Measurements from ENCODE around the gene RPL13. TPM values are rescaled to one million over a fixed set of nuclear protein-coding genes. Genes with fewer than 3 reads are reported as not detected.

RPL13 gene
- total and polyA plus RNA-seq, 4 donors: 1,505 to 6,820 (median 3,018) TPM

DNA sequence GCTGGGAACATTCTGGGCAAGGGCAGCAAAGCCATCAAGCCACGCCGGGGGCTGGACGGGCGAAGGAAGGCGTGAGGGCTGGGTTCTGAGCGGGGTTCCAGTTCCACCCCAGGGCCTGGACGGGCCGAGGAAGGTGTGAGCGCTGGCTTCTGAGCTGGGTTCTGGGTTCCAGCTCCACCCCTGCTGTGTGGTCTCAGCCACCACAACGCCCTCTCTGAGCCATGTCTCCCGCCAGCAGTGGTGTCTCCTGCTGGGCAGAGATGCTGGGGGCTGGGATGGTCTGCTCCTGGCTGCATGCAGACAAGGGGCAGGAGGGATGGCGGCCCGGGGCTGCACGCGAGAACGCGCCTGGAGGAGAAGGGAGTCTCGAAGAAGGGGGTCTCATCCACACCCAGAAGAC is 11.2 kb downstream of the RPL13 start:
- H3K4me3 ChIP-seq (ENCODE audit: low read length in 2 of 2): no peak overlapping the region
- DNase-seq: no peak
- intact Hi-C loops (cut with DNase I): no loop called here
- H3K4me1 ChIP-seq (ENCODE audit: control insufficient read depth in 1 of 2, insufficient read depth in 2 of 2, low read length in 2 of 2): no peaks in the 10 kb centered on the region
- no peaks in the 10 kb centered on the region for H3K9me3 ChIP-seq (ENCODE audit: control insufficient read depth, low read length)
- no peaks in the 10 kb centered on the region for H3K36me3 ChIP-seq (ENCODE audit: control insufficient read depth in 1 of 2, insufficient read depth in 2 of 2, low read length in 1 of 2)
- H3K27ac ChIP-seq (ENCODE audit: low read depth in 1 of 2, low read length in 2 of 2): no peak overlapping the region
- no peak for ATAC-seq (ENCODE audit: low FRiP score)
- 91% methylated on average over 18 of the region's 18 CpGs for WGBS, 2 donors
- no peaks in the 10 kb centered on the region for H3K27me3 ChIP-seq (ENCODE audit: control insufficient read depth in 1 of 2, insufficient read depth in 2 of 2, low read length in 1 of 2)

DNA sequence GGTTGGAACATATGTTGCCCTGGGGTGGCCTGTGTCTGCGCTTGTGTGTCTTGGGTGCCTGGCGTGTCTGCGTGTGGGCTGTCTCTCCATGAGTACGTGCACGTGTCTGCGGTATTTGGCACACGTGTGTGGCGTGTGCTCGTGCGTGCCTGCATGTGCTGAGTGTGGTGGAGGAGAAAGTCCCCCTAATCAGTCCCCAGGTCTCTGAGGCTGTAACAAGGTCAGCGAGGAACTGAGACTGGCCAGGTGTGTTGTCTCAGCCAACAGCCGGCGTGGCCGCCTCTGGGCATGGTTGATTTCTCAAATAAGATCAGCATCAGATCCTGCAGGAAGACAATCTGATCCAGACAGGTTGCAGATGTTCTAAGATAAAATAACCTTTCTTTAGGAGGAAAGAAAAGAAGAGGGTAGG is 11.6 kb downstream of the RPL13 start:
- no peak overlapping the region for H3K4me3 ChIP-seq (ENCODE audit: low read length in 2 of 2)
- H3K9me3 ChIP-seq (ENCODE audit: control insufficient read depth, low read length): no peaks in the 10 kb centered on the region
- no peaks in the 10 kb centered on the region for H3K27me3 ChIP-seq (ENCODE audit: control insufficient read depth in 1 of 2, insufficient read depth in 2 of 2, low read length in 1 of 2)
- intact Hi-C loops (cut with DNase I): no loop called here
- no peaks in the 10 kb centered on the region for H3K4me1 ChIP-seq (ENCODE audit: control insufficient read depth in 1 of 2, insufficient read depth in 2 of 2, low read length in 2 of 2)
- 87% methylated on average over 14 of the region's 14 CpGs for WGBS, 2 donors
- no peak overlapping the region for H3K27ac ChIP-seq (ENCODE audit: low read depth in 1 of 2, low read length in 2 of 2)
- H3K36me3 ChIP-seq (ENCODE audit: control insufficient read depth in 1 of 2, insufficient read depth in 2 of 2, low read length in 1 of 2): no peaks in the 10 kb centered on the region
- ATAC-seq (ENCODE audit: low FRiP score): no peak
- no peak for DNase-seq

DNA sequence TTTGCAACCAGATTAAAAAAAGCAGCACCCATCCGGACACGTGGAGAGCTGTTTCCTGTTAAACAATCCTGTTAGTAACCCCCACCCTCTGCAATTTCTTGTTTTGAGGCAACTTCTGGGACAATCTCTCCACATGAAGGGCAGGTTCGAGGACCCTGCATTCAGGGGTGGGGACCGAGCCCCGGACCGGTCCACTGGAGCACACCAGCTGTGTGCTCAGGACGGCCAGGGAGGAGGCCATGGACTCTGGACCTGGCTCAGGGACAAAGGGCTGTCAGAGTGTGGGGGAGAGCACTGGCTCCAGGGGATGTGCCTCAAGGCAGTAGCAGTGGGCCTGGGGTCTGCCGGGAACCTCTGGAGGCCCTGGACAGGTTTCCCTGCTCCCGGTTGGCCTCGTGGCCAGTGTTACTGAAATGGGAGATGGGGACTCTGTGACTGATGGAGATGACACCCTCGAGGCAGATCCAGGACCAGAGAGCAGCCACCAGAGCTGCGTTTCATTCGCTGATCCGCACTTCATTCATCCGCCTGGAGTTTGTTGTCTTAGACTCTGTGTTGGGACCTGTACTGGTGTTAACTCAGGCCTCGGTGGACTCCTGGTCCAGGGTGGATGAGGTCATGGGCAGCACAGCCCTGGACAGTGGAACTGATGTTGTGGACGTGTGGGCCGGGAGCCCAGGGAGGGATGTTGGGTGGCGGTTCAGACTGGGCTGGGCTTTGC is 12.2 kb downstream of the RPL13 start:
- Histone ChIP-seq H3K4me1 (ENCODE audit: control insufficient read depth in 1 of 2, insufficient read depth in 2 of 2, low read length in 2 of 2) (no peaks in the 10 kb centered on the region), H3K4me3 (ENCODE audit: low read length in 2 of 2) (no peak overlapping the region), H3K27ac (ENCODE audit: low read depth in 1 of 2, low read length in 2 of 2) (no peak overlapping the region), H3K36me3 (ENCODE audit: control insufficient read depth in 1 of 2, insufficient read depth in 2 of 2, low read length in 1 of 2) (no peaks in the 10 kb centered on the region), H3K9me3 (ENCODE audit: control insufficient read depth, low read length) (no peaks in the 10 kb centered on the region), H3K27me3 (ENCODE audit: control insufficient read depth in 1 of 2, insufficient read depth in 2 of 2, low read length in 1 of 2) (no peaks in the 10 kb centered on the region)
- no peak for ATAC-seq (ENCODE audit: low FRiP score)
- intact Hi-C loops (cut with DNase I): no loop called here
- no peak for DNase-seq
- WGBS, 2 donors: 84 to 89% methylated on average over 19 of the region's 19 CpGs

DNA sequence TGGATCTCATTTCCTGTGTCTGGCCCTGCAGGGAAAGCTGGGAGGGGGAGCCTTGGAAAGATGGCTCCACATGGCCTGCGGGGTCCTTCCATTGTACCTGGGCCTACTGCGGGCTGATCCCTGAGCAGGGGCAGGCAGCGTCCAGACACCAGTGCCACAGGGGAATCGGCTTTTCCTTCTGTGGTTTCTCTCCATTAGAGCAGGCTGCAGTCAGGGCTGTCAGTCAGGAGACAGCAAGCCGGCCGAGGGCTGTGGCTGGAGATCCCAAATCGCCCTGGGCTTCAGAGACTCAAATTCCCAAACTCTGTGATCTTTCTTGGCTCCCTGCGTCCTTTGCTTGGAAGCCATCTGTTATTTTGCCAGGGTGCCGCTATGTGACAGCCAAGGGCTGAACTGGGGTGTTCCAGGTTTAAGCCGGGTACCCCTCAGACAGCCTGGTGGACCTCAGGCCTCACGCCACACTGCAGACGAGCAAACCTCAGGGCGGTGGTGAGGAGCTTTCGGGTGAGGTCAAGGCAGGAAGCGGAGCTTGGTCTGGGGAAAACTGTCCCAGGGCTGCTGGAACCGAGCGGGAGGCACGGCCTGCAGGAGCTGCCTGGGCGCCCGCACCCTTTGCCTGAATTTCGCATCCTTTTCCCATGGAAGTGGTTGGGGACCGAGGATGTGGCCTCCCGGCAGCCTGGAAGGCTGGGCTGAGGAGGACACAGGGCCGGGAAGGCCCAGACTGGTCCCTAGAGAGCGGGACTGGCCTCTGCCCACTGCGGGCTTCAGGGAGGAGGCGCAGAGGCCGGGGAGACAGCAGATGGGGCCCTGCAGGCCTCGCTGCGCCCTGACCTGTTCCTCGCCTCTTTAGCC is 13.6 kb downstream of the RPL13 start:
- WGBS, 2 donors: 76 to 81% methylated on average over 29 to 31 of the region's 31 CpGs
- ATAC-seq (ENCODE audit: low FRiP score): no peak
- no peak overlapping the region for H3K4me3 ChIP-seq (ENCODE audit: low read length in 2 of 2)
- H3K36me3 ChIP-seq (ENCODE audit: control insufficient read depth in 1 of 2, insufficient read depth in 2 of 2, low read length in 1 of 2): no peaks in the 10 kb centered on the region
- intact Hi-C loops (cut with DNase I): no loop called here
- H3K27me3 ChIP-seq (ENCODE audit: control insufficient read depth in 1 of 2, insufficient read depth in 2 of 2, low read length in 1 of 2): no peaks in the 10 kb centered on the region
- no peaks in the 10 kb centered on the region for H3K9me3 ChIP-seq (ENCODE audit: control insufficient read depth, low read length)
- no peaks in the 10 kb centered on the region for H3K4me1 ChIP-seq (ENCODE audit: control insufficient read depth in 1 of 2, insufficient read depth in 2 of 2, low read length in 2 of 2)
- no peak overlapping the region for H3K27ac ChIP-seq (ENCODE audit: low read depth in 1 of 2, low read length in 2 of 2)
- no peak for DNase-seq

DNA sequence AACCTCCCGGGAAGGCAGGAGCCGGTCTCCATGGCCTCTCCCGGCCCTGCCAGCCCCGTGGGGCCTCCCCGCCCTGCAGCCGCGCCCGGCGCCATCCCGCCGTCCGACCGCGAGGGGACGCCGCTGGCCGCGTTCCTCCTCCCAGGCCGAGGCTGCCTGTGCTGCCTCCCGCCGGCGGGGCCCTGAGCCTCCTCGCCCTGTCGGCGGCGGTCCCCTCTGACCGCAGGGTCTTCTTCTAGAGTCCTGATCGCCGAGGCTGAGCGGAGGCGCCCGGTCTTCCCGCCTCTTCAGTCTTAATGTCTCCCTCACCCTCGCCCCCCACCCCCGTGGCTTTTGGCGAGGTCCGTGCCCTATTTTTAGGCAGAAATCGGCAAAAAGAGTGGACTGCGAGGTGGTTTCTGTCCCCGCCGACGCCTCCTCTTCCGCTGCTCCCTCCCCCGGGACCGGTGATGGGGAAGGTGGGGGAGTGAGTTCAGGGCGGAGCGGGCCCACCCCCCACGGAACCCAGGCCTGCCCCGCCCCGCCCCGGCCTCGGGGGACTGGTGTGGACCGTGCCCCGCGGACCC is 14.3 kb downstream of the RPL13 start:
- H3K9me3 ChIP-seq (ENCODE audit: control insufficient read depth, low read length): no peaks in the 10 kb centered on the region
- no peaks in the 10 kb centered on the region for H3K27me3 ChIP-seq (ENCODE audit: control insufficient read depth in 1 of 2, insufficient read depth in 2 of 2, low read length in 1 of 2)
- WGBS, 2 donors: 4 to 6% methylated on average over 44 to 55 of the region's 55 CpGs
- no peak overlapping the region for H3K27ac ChIP-seq (ENCODE audit: low read depth in 1 of 2, low read length in 2 of 2)
- H3K4me3 ChIP-seq (ENCODE audit: low read length in 2 of 2): no peak overlapping the region
- H3K4me1 ChIP-seq (ENCODE audit: control insufficient read depth in 1 of 2, insufficient read depth in 2 of 2, low read length in 2 of 2): no peaks in the 10 kb centered on the region
- intact Hi-C loops (cut with DNase I): no loop called here
- DNase-seq (peak in 1 of 2 donors; percentile 66), ATAC-seq (ENCODE audit: low FRiP score) (peak; percentile 31)
- H3K36me3 ChIP-seq (ENCODE audit: control insufficient read depth in 1 of 2, insufficient read depth in 2 of 2, low read length in 1 of 2): no peaks in the 10 kb centered on the region

DNA sequence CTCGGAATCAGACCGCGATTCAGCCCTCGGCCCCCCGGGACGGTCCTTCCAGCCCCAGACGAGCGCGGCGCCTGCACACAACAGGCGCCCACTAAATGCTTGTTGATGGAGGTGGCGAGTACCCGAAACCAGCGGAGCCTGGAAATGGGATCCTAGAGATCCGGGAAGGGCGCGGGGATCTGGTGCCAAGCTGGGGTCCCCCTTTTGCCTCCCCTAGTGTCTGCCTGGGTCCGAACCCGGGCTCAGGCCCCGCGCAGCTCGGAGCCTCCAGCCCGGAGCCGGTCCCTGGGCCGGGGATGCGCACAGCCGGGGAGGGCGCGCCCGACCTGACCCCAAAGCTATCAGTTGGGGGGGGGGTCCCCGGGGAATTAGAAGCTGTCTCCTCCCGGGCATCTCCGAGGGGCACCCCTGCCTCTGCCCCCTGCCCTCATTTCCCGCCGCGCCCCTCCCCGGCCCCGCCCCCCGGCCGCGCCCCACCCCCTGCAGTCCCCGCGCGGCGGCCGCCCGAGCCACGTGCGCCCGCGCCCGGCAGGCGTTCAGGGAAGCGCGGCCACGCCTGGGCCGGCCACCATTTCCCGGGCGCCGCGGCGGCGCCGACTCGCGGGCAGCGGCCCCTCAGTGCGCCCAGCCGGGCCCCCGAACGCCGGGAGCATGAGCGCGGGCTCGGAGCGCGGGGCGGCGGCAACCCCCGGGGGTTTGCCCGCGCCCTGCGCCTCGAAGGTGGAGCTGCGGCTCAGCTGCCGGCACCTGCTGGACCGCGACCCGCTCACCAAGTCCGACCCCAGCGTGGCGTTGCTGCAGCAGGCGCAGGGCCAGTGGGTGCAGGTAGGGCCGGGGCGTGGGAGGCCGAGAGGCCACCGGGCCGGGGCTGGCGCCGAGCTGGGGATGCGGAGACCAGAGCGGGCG is 15.0 kb downstream of the RPL13 start, which contains the start of gene CPNE7:
Gene CPNE7, plus strand, starts transcription at position 512 of the 906 bp plus-strand sequence. Its CDS starts 140 bp downstream, at position 652.
- H3K9me3 ChIP-seq (ENCODE audit: control insufficient read depth, low read length): no peaks in the 10 kb centered on the region
- H3K4me3 ChIP-seq (ENCODE audit: low read length in 2 of 2): no peak within 1 kb of the TSS
- intact Hi-C loops (cut with DNase I): no loop called here

DNA sequence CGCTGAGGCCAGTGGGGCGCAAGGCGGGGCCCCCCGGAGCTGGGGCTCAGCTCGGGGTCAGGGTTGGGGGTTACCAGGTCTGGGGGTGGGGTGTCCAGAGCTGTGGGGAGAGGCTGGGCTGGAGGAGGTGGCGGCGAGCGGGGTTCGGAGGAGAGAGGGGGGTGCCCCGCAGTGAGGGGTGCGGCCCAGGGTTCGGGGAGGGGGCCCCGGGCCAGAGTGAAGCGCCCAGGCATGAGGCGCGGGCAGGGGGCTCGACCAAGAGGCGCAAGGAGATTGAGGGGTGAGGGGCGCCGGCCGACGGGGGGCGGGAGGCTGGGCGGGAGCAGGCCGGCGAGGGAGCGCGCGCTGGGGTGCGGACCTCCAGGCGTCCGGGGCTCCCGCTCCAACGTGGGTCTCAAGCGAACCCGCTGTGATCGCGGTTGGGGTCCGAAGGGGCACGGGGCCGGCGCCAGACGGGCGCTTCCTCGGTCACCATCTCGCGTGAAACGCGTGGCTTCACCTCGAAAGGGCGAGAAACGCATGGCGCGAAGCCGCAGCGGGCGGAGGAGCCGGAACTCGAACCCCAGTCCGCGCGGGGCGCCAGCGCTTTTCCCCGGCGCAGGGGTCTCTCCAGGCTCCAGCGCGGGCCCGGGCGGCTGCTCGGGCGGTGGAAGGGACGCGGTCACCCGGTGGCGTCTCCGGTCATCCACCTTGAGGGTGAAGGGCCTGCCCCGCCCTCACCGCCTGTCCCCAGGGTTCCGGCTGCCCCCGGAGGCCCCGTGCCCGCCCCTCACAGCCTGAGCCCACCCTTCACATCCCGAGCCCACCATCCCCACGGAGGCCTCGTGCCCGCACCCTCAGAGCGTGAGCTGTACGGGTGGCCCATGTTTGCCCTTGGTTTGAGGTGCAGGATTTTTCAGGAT is 15.9 kb downstream of the RPL13 start:
- no peak for DNase-seq
- no peaks in the 10 kb centered on the region for H3K4me1 ChIP-seq (ENCODE audit: control insufficient read depth in 1 of 2, insufficient read depth in 2 of 2, low read length in 2 of 2)
- H3K27me3 ChIP-seq (ENCODE audit: control insufficient read depth in 1 of 2, insufficient read depth in 2 of 2, low read length in 1 of 2): no peaks in the 10 kb centered on the region
- no peak for ATAC-seq (ENCODE audit: low FRiP score)
- WGBS, 2 donors: 7 to 13% methylated on average over 77 to 89 of the region's 89 CpGs
- no peak overlapping the region for H3K4me3 ChIP-seq (ENCODE audit: low read length in 2 of 2)
- H3K9me3 ChIP-seq (ENCODE audit: control insufficient read depth, low read length): no peaks in the 10 kb centered on the region
- H3K27ac ChIP-seq (ENCODE audit: low read depth in 1 of 2, low read length in 2 of 2): no peak overlapping the region
- H3K36me3 ChIP-seq (ENCODE audit: control insufficient read depth in 1 of 2, insufficient read depth in 2 of 2, low read length in 1 of 2): no peaks in the 10 kb centered on the region
- intact Hi-C loops (cut with DNase I): no loop called here

More for the DNA sequence above, 15.0 kb downstream of the RPL13 start, which contains the start of gene CPNE7:
- Histone ChIP-seq H3K27me3 (ENCODE audit: control insufficient read depth in 1 of 2, insufficient read depth in 2 of 2, low read length in 1 of 2) (no peaks in the 10 kb centered on the region), H3K4me1 (ENCODE audit: control insufficient read depth in 1 of 2, insufficient read depth in 2 of 2, low read length in 2 of 2) (no peaks in the 10 kb centered on the region), H3K27ac (ENCODE audit: low read depth in 1 of 2, low read length in 2 of 2) (no peak within 1 kb of the TSS), H3K36me3 (ENCODE audit: control insufficient read depth in 1 of 2, insufficient read depth in 2 of 2, low read length in 1 of 2) (no peaks in the 10 kb centered on the region)
- DNase-seq (no peak), ATAC-seq (ENCODE audit: low FRiP score) (no peak)
- 1% methylated on average over 58 to 103 of the region's 103 CpGs for WGBS, 2 donors

Measured in aorta (tissue), 5 donors.